GM18520 (cell line): Measurements from ENCODE around the gene ERCC4.
A peak's percentile ranks its signal among the peaks of the same experiment; 100 is the strongest.

ENCODE experiments used
- ATAC-seq: cut with Tn5 transposase; IDR thresholded peaks from one replicate; pipeline ENCODE4 v1.9.1; 2021; ENCODE audit not compliant: unreplicated experiment

ERCC4 gene

DNA sequence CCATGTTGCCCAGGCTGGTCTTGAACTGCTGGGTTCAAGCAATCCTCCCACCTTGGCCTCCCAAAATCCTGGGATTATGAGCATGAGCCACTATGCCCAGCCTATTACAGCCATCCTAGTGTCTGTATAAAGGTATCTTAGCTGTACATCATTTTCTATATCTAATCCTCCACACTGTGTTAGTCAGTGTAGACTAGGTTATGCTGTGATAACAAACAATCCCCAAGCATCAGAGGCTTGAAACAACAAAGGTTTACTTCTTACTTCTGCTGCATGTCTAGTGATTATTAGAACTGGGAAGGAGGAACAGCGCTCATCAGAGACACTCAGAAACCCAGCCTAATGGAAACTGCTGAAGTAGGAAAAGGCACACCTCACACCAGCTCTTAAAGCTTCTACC lies 68.1 kb downstream of the ERCC4 start:
- ATAC-seq, result no peak

DNA sequence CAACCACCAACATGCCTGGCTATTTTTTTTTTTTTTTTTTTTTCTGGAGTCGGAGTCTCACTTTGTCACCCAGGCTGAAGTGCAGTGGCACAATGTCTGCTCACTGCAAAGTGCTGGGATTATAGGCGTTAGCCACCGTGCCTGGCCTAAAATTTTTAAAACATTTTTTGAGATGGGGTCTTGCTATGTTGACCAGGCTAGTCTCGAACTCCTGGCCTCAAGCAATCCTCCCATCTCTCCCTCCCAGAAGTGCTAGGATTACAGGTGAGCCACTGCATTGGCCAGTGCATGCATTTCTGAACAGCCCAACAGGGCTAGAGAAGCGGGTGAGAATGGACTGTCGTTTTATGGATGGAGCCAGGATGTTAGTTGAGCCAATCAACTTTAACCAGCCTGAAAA lies 72.4 kb downstream of the ERCC4 start:
- no peak for ATAC-seq

DNA sequence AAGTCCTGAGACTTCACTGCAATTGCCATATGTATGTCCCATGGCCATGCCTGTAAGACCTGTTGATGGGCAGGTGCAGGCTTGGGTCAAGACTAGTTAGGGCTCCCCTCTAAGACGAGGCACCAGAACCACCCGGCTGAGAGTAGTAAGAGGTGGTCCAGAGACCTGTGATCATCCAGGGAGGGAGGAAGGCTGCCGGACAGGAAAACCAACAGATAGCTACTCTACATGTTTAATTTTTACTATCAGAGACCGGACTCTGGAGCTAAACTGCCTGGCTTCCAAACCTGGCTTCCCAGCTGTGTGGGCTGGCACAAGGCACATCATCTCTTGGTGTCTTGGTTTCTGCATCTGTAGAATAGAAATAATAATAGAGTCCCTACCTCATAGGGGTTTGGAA lies 73.0 kb downstream of the ERCC4 start:
- ATAC-seq, result no peak

DNA sequence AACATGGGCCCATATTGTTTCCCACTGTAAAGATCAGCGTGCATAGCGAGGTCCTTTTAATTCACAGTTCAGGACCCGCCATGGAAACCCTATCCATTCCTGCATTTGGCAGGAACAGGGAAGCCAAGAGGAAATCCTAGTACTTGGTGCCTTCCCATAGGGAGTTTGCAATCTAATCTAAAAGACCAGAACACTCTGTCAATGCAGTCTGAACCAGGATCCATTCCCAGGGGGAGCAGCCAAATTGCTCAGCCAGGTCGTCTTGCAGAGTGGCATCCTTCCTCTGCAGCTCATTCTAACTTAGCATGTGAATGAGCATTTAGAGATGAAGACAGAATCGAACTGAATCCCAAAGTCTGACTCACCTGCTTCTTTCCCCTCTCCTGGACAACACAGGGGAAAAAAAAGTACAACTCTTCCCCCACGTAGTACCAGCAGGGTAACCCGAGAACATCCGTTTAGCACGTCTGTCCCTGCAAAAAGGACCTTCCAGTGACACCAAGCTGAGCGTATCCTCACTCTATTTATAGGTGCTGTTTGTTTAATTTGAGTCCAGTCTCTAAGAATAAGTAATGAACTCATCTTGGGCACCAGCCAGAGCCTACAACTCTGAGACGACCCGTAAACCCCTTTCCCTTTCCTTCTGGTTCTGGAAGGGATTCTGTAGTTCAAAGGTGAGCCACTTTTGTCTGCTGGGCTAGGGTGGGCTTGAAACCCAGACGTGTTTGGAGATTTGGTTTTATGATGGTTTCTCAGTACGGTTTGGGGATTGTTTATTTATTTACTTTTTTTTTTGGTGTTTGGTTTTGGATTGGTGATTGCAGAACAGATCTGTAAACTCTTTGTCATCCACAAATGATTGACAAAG lies 74.5 kb downstream of the ERCC4 start:
- no peak for ATAC-seq

DNA sequence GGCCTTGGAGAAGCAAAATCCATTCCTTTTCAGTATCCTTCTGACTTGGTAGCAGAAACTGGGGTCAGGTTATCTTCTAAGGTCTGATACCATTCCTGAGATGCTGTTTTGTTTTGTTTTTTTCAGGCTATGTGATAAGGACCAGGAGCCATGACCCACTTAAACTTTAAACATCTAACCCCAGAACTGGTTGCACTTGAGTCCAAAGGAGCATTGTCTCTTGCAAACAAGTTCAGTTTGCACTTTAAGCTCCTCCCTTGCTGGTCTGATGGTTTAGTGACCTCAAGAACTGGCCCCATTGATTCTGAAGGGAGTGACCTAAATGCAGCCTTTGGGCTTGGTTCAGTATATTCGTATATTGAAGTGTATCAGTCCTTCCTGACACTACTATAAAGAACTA lies 75.2 kb downstream of the ERCC4 start:
- no peak for ATAC-seq

DNA sequence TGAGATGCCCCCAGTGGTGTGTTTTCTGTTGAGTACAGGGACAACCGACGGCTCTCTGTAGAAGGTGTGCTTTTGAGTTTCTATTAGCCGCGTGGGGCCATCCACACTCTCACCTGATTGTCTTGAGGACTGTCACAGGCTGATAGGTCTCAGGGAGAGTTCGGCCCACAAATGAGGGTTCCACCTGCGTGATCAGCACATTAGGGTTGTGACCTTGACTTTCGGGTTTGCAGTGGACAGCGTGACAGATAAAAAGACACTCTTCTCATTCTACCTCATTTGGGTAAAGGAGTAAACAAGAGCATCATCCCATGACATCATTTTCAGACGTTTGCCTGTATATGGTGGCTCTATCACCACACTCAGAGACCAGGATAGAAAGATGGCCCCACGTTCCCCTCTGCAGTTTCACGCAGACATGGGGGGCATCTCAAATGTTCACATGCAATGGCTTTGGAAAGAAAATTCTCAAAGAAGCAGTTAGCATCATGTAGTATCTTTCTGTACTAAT lies 76.9 kb downstream of the ERCC4 start:
- ATAC-seq, result no peak

DNA sequence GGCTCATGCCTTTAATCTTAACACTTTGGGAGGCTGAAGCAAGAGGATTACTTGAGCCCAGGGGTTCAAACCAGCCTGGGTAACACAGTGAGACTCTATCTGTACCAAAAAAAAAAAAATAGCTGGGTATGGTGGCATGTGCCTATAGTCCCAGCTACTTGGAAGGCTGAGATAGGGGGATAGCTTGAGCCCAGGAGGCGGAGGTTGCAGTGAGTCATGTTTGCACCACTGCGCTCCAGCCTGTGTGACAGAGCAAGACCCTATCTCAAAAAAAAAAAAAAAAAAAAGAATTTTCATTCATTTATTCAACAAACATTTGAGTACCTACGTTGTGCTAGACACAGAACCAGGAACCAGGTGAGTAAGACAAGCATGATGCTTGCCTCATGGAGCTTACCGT lies 77.6 kb downstream of the ERCC4 start:
- ATAC-seq, result no peak

DNA sequence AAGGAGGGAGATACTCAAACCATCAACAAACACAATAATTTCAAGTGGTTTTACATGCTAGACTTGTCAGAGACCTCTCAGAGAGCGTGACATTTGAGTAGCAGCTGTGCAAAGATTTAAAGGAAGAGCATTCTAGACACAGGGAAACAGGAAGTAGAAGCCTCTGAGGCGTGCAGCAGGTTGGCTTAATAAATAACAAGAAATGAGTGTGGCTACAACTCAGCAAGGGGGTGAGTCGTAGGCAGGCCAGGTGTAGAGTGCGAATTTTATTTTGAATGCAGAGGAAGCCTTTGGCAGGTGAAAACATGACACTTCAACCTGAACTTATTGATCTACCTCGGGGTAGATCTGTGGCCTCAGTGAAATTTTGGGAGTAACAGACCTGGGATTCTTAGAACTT lies 78.0 kb downstream of the ERCC4 start:
- peak; percentile 85 for ATAC-seq

DNA sequence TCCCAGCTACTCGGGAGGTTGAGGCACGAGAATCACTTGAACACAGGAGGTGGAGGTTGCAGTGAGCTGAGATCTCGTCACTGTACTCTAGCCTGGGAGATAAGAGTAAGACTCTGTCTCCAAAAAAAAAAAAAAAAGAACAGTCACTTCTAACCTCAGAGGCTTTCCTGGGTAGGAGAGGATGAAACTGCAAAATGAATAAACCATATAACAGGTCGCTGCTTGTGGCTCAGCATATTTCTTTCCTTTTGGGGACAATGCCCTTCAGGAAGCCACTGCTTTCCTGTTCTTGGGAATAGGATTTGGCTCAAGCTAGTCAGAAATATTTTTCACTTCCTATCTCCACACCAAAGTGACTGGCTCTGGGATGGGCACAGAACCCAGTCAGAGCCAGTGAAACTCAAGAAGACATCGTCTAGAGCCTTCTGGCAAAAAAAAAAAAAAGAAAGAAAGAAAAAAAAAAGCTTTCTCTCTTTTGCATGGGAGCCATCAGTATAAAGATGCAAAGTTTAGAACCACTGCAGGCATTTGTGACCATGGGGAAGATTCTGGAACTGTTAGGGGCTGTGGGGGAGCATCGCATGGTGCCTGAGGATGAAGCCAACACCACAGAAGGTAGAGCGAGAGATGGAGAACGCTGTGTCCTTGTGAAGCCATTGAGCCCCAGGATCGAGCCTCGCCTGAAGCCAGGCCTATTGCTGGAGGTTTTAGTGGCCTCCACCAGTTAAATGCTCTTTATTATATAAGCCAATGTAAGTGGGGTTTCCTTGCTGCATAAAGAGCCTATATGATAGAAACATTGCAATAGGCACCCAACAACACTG lies 79.3 kb downstream of the ERCC4 start:
- no peak for ATAC-seq

DNA sequence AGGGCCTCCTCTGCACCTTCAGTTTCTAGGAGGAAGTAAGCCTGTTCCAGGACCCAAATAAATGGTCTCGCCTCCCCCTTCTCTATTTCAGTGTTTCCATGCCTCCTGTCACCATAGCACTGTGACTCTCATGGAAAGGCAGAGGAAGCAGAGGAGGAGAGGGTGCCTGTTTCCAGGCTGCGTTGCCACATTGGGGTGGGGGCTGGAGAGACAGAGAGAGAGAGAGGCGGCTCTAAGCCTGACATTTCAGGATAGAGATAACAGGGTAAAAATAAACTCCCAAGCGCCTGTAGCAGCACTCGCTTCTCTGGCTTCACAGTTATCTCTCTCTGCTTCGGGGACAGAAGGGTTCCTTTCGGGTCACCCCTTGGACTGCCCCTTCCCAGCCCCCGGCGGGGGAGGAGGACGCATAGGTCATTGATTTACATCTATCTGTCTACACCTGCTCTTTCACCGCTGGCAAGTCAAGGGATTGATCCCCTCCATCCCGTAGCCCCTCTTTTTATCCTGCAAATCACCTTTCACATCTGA lies 80.0 kb downstream of the ERCC4 start:
- ATAC-seq, result no peak

DNA sequence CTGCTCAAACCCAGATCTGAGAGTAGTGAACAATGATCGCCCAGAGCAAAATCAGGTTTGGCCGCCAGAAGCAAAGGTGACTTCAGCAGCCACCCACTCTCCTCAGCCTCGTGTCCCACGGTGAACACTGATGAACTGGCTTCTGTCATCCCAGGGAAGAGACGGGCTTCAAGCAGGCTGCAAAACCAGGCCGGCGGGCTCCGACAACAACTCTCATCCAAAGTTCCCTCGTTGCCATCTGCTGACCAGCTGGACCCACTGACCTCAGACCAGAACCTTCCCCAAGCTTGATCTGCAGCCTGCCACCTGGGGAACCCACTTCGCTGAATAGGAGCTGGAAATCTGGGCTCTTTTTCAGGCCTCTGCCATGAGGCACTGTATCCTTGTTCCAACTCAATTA lies 81.6 kb downstream of the ERCC4 start:
- ATAC-seq, result no peak
